HG02642 (cell line): Measurements from ENCODE around the gene POLR2J.
"Not testable (repeated sequence)": the region's sequence is repeated elsewhere in the genome, so short reads cannot be mapped to it uniquely, and the experiment has no call there.

Experiments used
- ATAC-seq: cut with Tn5 transposase; IDR thresholded peaks from one replicate; pipeline ENCODE4 v1.9.1; 2021; ENCODE audit warnings: mild to moderate bottlenecking; ENCODE audit not compliant: unreplicated experiment, poor library complexity

Gene POLR2J

GRCh38 chr7:102467581-102468477, 10.9 kb downstream of the POLR2J start:
- no peak for ATAC-seq

DNA sequence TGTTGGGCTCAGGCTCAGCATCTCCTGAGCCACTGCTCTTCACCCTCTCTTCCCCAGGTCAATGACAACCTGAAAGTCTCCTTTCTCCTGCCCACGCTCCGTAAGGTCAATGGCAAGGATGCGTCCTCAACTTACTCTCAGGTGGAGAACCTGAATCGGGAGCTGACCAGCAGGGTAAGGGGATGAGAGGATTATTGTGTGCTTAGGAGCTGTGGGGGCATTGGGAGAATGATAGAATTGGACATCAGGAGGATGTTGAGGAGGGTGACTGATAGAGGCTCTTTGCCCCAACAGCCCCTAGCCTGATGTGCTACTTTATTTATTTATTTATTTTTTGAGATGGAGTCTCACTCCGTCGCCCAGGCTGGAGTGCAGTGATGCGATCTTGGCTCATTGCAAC, 12.6 kb downstream of the POLR2J start:
- no peak for ATAC-seq

DNA sequence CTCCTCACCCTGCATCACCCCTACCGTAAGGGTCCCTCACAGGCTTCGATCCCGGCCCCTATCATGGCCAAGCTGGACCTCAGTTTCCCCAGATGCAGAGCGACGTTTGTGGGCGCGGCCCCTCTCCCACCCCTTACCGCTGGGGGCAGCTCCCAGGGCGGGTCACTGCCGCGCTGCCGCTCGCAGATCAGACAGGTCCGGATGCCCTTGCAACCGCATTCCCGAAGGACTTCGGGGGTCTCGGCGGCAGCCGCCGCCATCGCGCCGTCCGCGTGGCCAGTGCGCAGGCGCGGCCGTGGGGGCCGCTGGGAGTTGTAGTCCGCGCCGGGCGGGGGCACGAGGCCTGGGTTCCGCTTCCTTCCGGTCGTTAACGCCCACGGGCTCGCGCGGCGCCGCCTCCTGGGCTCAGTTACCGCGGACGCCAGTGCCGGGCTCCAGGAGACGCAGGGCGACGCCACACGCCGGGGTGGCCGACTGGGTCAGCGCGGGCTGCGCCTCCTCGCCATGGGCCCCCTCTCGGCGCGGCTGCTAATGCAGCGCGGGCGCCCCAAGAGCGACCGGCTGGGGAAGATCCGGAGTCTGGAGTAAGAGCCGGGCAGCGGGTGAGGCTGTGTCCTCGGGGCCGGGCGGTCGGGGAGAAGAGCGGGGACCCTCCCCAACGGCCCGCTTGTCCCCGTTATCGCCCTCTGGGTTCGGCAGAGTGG, 14.0 kb downstream of the POLR2J start, which contains the start of the genes ALKBH4 and LRWD1:
Gene ALKBH4 (minus strand): TSS at position 287 of the 704 bp plus-strand sequence. CDS start 27 bp downstream, at position 260.
Gene LRWD1 (plus strand): TSS at position 408 of the 704 bp plus-strand sequence. CDS start 97 bp downstream, at position 505.
- ATAC-seq: peak; percentile 93

GRCh38 chr7:102463841-102464576, 14.7 kb downstream of the POLR2J start:
- no peak for ATAC-seq

DNA sequence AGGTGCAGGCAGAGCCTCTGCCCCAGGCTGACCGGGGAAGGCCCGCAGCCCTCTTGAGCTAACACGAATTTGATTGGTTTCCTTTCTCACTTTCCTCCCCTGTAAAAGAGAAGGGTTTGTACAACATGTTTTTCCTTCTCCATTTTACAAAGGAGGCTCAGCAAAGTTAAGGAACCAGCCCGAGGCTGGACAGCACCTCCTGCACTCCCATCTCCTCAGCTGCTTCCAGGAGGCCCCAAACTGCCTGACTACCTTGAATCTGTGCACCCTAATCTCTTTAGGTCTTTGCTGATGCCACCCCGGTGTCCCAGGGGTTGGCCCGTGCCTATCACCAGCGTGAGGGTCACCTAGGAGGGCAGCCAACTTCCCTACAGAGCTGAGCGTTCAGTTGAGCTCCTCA, 18.3 kb downstream of the POLR2J start:
- ATAC-seq: no peak

DNA sequence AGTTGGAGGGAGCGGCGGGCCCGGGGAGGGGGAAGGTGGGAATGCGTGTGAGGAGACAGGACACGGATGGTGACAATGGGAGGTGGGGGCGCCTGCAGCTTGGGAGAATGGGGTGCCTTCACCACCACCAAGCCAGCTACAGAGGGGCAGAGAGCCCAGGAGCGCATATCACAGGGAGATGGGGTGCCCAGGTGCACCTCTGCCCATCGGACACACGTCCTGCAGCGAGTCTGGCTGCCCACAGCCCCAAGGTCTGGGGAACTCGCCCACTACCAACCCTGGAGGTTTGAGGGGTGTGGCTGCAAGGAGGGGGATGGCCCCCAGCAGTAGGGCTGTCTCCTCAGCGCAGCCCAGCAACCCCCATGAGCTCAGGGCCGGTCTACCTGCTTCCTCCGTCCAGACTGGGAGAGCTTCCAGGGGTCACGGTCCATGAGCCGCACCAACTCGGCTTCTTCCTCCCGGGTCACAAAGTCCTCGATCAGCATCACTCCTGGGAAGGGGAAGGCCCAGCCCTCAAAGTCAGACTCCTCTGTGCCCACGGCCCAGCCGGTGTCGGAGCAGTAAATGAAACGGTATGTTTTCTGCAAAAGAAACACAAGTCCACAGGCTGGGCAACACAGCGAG, 19.4 kb downstream of the POLR2J start:
- ATAC-seq: no peak

DNA sequence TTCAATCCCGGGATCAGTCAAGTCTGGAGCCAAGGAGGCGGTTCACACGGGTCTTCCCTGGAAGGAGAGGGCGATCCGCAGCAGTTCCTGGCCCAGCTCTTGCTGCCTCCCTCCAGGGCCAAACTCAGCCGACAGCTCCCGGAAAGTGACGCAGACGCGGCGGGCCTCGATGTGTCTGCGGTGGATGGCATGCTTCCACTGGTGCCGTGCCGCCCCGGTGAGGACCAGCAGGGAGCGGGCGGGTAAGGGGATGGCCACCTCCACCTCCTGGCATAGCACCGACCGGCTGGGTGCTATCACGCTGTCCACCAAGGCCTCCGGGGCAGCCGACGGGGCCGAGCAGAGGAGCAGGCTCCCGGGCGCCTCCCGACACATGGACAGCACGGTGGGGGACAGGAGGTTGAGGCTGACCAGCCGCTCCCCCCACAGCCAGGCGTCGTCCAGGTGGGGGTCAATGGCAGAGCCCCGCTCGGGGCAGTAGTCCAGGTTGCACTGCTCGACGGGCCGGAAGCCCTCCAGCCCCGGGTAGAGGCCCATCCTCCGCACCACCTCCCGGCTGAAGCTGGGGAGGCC, 21.3 kb downstream of the POLR2J start:
- no peak for ATAC-seq

- ATAC-seq: no peak
Measured at GRCh38 chr7:102456327-102456726, 22.4 kb downstream of the POLR2J start.

GRCh38 chr7:102455596-102455995, 23.1 kb downstream of the POLR2J start:
- ATAC-seq: no peak

DNA sequence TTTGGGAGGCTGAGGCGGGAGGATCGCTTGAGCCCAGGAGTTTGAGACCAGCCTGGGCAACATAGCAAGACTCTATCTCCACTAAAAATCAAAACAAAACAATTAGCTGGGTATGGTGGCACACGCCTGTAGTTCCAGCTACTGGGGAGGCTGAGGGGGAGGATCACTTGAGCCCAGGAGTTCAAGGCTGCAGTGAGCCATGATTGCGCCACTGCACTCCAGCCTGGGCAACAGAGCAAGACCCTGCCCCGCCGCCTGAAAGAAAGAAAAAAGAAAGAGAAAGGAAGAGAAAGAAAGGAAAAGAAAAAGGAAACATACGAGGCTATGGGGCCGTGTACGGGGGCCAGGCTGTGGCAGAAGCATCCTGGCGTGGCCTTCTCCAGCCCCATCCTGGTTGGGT, 23.8 kb downstream of the POLR2J start:
- ATAC-seq: not testable (repeated sequence)

DNA sequence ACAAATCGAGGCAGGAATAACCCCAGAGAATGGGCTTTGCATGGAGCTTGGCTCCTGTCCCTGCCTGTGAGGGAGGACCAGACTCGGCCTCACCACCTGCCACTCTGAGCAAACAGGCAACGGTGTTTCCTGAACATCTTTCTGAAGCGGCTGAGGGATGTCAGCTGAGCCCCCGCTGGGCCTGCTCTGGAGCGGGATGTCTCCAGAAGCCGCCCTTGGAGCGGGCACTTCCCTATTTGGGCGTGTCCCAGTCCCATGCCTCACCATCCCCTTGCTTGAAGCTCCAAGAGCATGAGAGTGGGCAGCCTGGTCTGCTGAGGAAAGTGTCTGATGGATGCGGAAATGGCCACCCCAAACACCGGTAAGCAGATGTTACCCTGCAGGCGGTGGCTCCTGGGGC, 24.3 kb downstream of the POLR2J start:
- ATAC-seq: no peak

- ATAC-seq: no peak
Measured at GRCh38 chr7:102453319-102453718, 25.4 kb downstream of the POLR2J start.

- no peak for ATAC-seq
Measured at GRCh38 chr7:102452451-102452850, 26.3 kb downstream of the POLR2J start.

- no peak for ATAC-seq
Measured at GRCh38 chr7:102451371-102452054, 27.2 kb downstream of the POLR2J start.

DNA sequence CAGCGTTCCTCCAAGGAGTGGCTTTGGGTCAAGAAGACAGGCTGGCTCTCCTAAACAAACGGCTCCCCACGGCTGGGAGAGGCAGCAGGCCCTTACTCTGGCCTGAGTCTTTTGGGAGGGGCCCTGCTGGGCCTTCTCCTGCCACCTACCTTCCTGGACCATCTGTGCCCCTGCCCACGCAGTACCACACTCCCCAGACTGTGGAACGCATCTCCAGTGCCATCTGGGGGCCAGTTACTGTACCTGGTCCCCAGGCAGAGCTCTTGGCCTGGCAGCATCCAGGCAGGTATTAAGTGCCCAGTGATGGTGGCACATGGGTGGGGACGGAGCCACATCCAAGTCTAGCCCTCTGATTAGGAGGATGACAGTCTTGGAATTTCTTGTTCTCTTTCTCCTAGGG, 28.5 kb downstream of the POLR2J start:
- no peak for ATAC-seq

DNA sequence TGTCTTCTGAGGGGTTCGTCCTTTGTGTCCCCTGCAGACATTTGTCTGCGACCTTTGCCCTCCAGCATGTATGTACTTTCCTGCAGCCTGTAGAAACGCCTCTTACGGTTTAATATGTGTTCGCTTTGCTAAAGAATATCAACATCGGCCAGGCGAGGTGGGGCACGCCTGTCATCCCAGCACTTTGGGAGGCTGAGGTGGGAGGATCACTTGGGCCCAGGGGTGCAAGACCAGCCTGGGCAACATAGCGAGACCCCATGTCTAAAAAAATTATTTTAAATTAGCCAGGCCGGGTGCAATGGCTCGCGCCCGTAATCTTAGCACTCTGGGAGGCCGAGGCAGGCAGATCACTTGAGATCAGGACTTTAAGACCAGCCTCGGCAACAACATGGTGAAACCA, 29.6 kb downstream of the POLR2J start:
- no peak for ATAC-seq

GRCh38 chr7:102447311-102447710, 31.4 kb downstream of the POLR2J start:
- ATAC-seq: no peak

DNA sequence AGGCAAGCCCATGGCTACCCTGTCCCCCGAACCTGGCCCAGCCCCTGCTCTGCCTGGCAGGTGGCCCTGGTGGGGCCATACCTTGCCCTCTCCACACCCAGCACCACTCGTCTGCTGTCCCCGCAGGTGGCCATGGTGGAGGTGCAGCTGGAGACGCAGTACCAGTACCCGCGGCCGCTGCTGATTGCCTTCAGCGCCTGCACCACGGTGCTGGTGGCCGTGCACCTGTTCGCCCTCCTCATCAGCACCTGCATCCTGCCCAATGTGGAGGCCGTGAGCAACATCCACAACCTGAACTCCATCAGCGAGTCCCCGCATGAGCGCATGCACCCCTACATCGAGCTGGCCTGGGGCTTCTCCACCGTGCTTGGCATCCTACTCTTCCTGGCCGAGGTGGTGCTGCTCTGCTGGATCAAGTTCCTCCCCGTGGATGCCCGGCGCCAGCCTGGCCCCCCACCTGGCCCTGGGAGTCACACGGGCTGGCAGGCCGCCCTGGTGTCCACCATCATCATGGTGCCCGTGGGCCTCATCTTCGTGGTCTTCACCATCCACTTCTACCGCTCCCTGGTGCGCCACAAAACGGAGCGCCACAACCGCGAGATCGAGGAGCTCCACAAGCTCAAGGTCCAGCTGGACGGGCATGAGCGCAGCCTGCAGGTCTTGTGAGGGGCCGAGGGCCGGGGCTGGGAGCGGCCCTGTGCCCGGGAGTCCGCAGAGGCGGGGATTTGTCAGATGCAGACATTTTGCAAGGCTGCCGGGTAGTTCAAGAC, 32.1 kb downstream of the POLR2J start:
- no peak for ATAC-seq

- no peak for ATAC-seq
Measured at GRCh38 chr7:102445674-102446071, 33.0 kb downstream of the POLR2J start.
